ENCODE results near the gene NIT2.

DNA sequence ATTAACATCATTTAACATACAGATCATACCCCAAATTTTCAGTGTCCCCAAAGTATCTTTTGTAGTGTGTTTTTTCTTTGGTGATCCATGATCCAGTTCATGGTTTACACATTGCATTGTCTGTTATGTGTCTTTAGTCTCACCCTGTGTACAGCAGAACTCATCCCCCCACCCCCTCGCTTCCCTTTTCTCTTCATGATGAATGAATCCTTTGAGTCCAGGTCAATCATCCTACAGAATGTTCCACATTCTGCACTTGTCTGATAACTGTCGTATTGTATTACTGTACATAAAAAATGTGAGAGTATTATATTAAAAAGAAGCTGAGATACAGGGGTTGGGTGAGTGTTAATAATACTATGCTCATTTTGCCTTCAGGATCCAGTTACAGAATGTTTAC is 14.6 kb upstream of the NIT2 start:
- TF ChIP-seq POLR2A (IDR thresholded peaks at IDR 0.05): no peak
- TF ChIP-seq, protein P1, sequence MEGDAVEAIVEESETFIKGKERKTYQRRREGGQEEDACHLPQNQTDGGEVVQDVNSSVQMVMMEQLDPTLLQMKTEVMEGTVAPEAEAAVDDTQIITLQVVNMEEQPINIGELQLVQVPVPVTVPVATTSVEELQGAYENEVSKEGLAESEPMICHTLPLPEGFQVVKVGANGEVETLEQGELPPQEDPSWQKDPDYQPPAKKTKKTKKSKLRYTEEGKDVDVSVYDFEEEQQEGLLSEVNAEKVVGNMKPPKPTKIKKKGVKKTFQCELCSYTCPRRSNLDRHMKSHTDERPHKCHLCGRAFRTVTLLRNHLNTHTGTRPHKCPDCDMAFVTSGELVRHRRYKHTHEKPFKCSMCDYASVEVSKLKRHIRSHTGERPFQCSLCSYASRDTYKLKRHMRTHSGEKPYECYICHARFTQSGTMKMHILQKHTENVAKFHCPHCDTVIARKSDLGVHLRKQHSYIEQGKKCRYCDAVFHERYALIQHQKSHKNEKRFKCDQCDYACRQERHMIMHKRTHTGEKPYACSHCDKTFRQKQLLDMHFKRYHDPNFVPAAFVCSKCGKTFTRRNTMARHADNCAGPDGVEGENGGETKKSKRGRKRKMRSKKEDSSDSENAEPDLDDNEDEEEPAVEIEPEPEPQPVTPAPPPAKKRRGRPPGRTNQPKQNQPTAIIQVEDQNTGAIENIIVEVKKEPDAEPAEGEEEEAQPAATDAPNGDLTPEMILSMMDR (IDR thresholded peaks at IDR 0.05): no peak
